K562 (cell line): Measurements from ENCODE around the gene CAPN5. TPM values are rescaled to one million over a fixed set of nuclear protein-coding genes. Genes with fewer than 3 reads are reported as not detected.

Experiments used
- CUX1 ChIP-seq: fragments of 200-800 bp; sonication (Bioruptor generic); IDR thresholded peaks from 2 replicates; pipeline ENCODE4 v1.6.1; 2016; ENCODE audit warnings: missing genetic modification characterization, missing compliant biosample characterization
- E2F3 ChIP-seq: fragments of 250-450 bp; sonication (Bioruptor Pico); IDR thresholded peaks from 2 replicates; pipeline ENCODE4 v1.4.0; 2020; ENCODE audit warnings: mild to moderate bottlenecking
- EWSR1 ChIP-seq: fragments of 450-650 bp; IDR thresholded peaks from 2 replicates; pipeline ENCODE4 v1.6.1; 2018; ENCODE audit warnings: borderline replicate concordance, mild to moderate bottlenecking, low read depth, moderate library complexity; ENCODE audit not compliant: partially characterized antibody
- HDAC6 ChIP-seq: IDR thresholded peaks from 2 replicates; pipeline ENCODE4 v1.6.1; 2012; ENCODE audit warnings: low read depth, mild to moderate bottlenecking, control low read depth, inconsistent platforms, low read length, moderate library complexity
- L3MBTL2 ChIP-seq: fragments of 450-650 bp; IDR thresholded peaks from 2 replicates; pipeline ENCODE4 v1.6.1; 2016; ENCODE audit warnings: mild to moderate bottlenecking, moderate library complexity
- PTTG1 ChIP-seq: fragments of 450-650 bp; IDR thresholded peaks from 2 replicates; pipeline ENCODE4 v1.6.1; 2016; ENCODE audit warnings: low read depth, mild to moderate bottlenecking, missing genetic modification characterization, missing compliant biosample characterization
- THAP7 ChIP-seq: fragments of 250-450 bp; sonication (Bioruptor Pico); IDR thresholded peaks from 2 replicates; pipeline ENCODE4 v1.5.0; 2021
- XRCC5 ChIP-seq: fragments of 200-400 bp; formaldehyde crosslinking; IDR thresholded peaks from 2 replicates; pipeline ENCODE4 v1.6.1; 2017; ENCODE audit warnings: low read depth, mild to moderate bottlenecking, low read length
- ZBTB8A ChIP-seq: fragments of 450-650 bp; IDR thresholded peaks from 2 replicates; pipeline ENCODE4 v1.6.1; 2018; ENCODE audit warnings: mild to moderate bottlenecking, moderate library complexity; ENCODE audit not compliant: partially characterized antibody
- ZNF436 ChIP-seq: fragments of 250-450, 450-650 bp; sonication (Bioruptor Pico); formaldehyde crosslinking; IDR thresholded peaks from 2 replicates; pipeline ENCODE4 v1.7.0; 2020; ENCODE audit warnings: mild to moderate bottlenecking
- ZNF511 ChIP-seq: sonication (generic); formaldehyde crosslinking; IDR thresholded peaks from 2 replicates; pipeline ENCODE4 v1.8.0; 2022; ENCODE audit warnings: mild to moderate bottlenecking, missing genetic modification reagents
- ZNF639 ChIP-seq, 2 experiments: fragments of 200-800 bp in 1 of 2; sonication (Bioruptor generic) in 1 of 2; sonication (generic) in 1 of 2; formaldehyde crosslinking in 1 of 2; IDR thresholded peaks in 1 of 2; conservative IDR thresholded peaks in 1 of 2; 2 replicates each; pipeline versions ENCODE4 v1.5.0 to v1.6.1; 2016 to 2020; ENCODE audit warnings: missing compliant biosample characterization in 1 of 2, missing genetic modification characterization in 1 of 2, missing genetic modification reagents in 1 of 2
- ZNF766 ChIP-seq: fragments of 200-800 bp; sonication (Bioruptor generic); conservative IDR thresholded peaks from 2 replicates; pipeline ENCODE4 v1.6.1; 2016; ENCODE audit warnings: missing genetic modification characterization, missing compliant biosample characterization
- ZNF780A ChIP-seq: fragments of 250-450 bp; sonication (Bioruptor Pico); IDR thresholded peaks from 2 replicates; pipeline ENCODE4 v1.5.0; 2021; ENCODE audit warnings: mild to moderate bottlenecking
- polyA plus RNA-seq, 8 experiments: library from polyadenylated mRNA; depleted of rRNA in 4 of 8; stranded (reverse) in 5 of 8; unstranded in 3 of 8; fragments of >200 nt; fragmentation: Nextera tagmentation in 2 of 8; fragmentation: Illumina TruSeq in 1 of 8; extraction: Ambion mirVana in 2 of 8; extraction: Trizol in 1 of 8; gene quantifications; 2 replicates each; pipeline versions ENCODE4 v1.2.1 to v1.2.3, GENCODE V29; 2011 to 2014; ENCODE audit warnings: inconsistent platforms in 1 of 8, missing spikeins in 1 of 8
- total RNA-seq, 7 experiments: library from RNA; depleted of rRNA in 6 of 7; stranded (reverse); fragments of >200 nt in 6 of 7; fragmentation: Illumina TruSeq in 2 of 7; extraction: Trizol in 2 of 7; gene quantifications; 2 replicates each; pipeline versions ENCODE4 v1.2.1 to v1.2.3, GENCODE V29; 2011 to 2021; ENCODE audit warnings: low replicate concordance in 1 of 7
- TF ChIP-seq, protein P1 (sequence below): sonication (generic); formaldehyde crosslinking; IDR thresholded peaks from 2 replicates; pipeline ENCODE4 v1.8.1; 2022; ENCODE audit warnings: missing genetic modification reagents
- TF ChIP-seq, protein P2 (sequence below): fragments of 450-650 bp; conservative IDR thresholded peaks from 2 replicates; pipeline ENCODE4 v1.6.1; 2016; ENCODE audit warnings: missing genetic modification characterization, low read depth, mild to moderate bottlenecking, missing compliant biosample characterization, moderate library complexity

Gene CAPN5
- total and polyA plus RNA-seq, 9 of the 15 experiments (the other 6 are each of a cell fraction or from before 2014, with no cell fraction given), result 0.04 to 0.44 (median 0.14) TPM; not detected in 2

DNA sequence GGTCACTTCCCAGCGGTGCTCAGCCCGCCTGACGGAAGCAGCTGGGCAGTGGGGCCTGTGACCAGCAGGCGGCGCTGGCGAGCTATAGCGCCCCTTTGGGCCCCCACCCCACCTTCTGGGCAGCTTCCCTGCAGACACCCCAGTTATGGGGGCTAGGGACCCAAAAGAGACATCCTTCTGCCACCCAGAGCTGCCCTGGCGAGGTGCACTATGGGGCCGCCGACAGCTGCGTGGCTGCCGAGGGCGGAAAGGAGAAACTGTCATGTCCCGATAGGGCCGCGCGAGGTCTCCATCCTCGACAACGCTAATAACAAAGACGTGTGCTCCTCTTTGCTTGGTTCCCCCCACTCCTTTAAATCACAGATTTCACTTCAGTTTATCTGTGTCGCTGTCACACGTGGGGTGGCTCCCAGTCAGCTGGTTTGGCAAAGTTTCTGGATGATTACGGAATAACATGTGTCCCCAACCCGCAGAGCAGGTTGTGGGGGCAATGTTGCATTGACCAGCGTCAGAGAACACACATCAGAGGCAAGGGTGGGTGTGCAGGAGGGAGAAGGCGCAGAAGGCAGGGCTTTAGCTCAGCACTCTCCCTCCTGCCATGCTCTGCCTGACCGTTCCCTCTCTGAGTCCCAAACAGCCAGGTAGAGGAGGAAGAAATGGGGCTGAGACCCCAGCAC is 60.6 kb downstream of the CAPN5 start (continued):
- no peak for TF ChIP-seq THAP7 (CRISPR knock-in tag)
- TF ChIP-seq ZNF766 (CRISPR knock-in tag), result no peak
- TF ChIP-seq XRCC5, result peak; percentile 91; the same call in 1 of the 2 replicates
- TF ChIP-seq HDAC6, result no peak
- no peak for TF ChIP-seq E2F3 (CRISPR knock-in tag)
- no peak for TF ChIP-seq EWSR1
- no peak for TF ChIP-seq PTTG1 (tag)
- TF ChIP-seq ZNF639 (CRISPR knock-in tag; conservative IDR thresholded peaks at IDR 0.05 in 1 of 2, IDR thresholded peaks at IDR 0.05 in 1 of 2), result no peak
- TF ChIP-seq ZNF436 (CRISPR knock-in tag), result no peak
- TF ChIP-seq L3MBTL2, result peak; percentile 40; the same call in 1 of the 2 replicates
- no peak for TF ChIP-seq ZNF511
- TF ChIP-seq, protein P1, sequence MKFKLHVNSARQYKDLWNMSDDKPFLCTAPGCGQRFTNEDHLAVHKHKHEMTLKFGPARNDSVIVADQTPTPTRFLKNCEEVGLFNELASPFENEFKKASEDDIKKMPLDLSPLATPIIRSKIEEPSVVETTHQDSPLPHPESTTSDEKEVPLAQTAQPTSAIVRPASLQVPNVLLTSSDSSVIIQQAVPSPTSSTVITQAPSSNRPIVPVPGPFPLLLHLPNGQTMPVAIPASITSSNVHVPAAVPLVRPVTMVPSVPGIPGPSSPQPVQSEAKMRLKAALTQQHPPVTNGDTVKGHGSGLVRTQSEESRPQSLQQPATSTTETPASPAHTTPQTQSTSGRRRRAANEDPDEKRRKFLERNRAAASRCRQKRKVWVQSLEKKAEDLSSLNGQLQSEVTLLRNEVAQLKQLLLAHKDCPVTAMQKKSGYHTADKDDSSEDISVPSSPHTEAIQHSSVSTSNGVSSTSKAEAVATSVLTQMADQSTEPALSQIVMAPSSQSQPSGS (CRISPR knock-in tag), result no peak
- TF ChIP-seq, protein P2, sequence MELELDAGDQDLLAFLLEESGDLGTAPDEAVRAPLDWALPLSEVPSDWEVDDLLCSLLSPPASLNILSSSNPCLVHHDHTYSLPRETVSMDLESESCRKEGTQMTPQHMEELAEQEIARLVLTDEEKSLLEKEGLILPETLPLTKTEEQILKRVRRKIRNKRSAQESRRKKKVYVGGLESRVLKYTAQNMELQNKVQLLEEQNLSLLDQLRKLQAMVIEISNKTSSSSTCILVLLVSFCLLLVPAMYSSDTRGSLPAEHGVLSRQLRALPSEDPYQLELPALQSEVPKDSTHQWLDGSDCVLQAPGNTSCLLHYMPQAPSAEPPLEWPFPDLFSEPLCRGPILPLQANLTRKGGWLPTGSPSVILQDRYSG (tag), result no peak
- no peak for TF ChIP-seq ZNF780A
- no peak for TF ChIP-seq CUX1 (CRISPR knock-in tag)
- no peak for TF ChIP-seq ZBTB8A
